GM19099 (cell line): Measurements from ENCODE around the gene RBMS1.

ENCODE experiments used
- POLR2A ChIP-seq: IDR thresholded peaks from 3 replicates; pipeline ENCODE4 v1.6.1; 2011; ENCODE audit warnings: low read depth; ENCODE audit not compliant: insufficient read length; ENCODE audit errors: extremely low read depth

Gene RBMS1

GRCh38 chr2:160241251-160242137 is 252.1 kb downstream of the RBMS1 start:
- TF ChIP-seq POLR2A: no peak

DNA sequence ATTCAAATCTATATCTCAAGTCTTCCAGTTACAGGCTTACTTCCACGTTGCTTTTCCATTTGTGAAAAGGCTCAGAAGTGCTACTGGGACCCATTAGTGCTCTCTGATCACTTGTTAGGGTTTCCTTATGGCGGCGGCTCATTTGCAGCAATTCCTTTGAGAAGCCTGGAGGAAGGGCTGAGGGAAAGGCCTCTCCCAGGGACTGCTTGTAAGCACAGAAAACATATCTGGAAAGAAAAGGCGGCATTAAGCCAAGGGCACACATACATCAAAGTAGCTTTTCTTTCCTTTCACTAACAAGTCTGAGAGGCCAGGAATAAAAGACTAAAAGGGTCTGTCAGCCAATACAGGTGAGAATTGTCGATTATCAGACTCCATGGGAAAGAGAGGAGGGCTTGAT is 254.2 kb downstream of the RBMS1 start:
- TF ChIP-seq POLR2A: no peak

GRCh38 chr2:160238392-160238791 is 255.2 kb downstream of the RBMS1 start:
- no peak for TF ChIP-seq POLR2A

GRCh38 chr2:160232905-160233475 is 260.6 kb downstream of the RBMS1 start:
- no peak for TF ChIP-seq POLR2A

GRCh38 chr2:160229591-160229990 is 264.0 kb downstream of the RBMS1 start:
- TF ChIP-seq POLR2A: no peak

DNA sequence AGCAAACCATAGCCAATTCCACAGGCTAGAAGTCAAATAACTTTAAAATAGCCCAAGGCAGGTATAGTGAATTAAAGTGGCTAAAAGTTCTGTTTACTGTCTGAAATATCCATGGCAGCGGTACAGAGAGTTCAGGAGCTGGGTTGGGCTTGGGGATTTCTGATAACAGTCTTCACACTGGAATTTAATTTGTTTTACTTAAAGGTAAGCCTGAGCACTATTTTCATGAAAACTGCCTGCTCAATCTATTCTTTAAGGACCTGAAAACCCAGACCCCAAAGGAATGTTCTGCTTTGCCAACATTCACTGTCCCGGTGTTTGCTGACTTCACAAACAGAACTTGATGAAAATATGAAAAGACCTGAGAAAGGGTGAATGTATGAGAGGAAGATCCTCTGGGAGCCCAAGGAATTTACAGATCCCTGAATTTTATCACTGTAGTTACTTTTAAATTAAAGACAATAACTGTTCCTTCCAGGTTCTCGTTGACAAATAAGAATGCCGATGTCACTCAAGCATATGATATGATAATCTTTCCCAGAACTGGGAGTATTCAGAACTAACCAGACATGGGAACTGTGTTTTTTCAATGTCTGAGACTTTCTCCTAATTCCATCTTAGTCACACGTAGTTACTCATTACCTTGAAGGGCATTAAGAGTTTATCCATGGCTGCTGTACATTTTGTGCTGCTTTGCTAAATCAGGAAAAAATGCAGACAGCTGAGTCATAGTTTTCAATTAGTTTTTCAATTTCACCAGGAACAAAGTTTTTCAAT is 265.3 kb downstream of the RBMS1 start:
- no peak for TF ChIP-seq POLR2A

GRCh38 chr2:160227293-160227915 is 266.2 kb downstream of the RBMS1 start:
- no peak for TF ChIP-seq POLR2A

DNA sequence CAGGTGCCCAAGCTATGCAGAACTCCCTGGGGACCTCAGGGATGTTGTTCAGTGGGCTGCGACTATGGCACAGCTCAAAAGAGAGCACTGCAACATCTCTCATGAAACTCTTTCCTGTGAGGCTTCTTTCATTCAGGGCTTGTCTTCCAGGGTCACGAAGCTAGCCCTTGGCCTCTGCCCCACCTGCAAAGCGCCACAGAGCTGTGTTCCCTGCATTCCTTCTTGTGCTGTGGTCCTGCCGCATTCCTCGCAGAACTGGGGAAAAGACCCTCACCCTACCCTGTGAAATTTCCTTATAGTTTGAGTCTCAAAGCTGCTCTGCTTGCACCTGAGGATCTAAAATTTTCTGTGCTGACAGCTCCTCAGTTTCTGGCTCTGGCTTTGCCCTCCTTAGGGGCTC is 267.2 kb downstream of the RBMS1 start:
- no peak for TF ChIP-seq POLR2A

GRCh38 chr2:160225722-160226121 is 267.9 kb downstream of the RBMS1 start:
- no peak for TF ChIP-seq POLR2A

DNA sequence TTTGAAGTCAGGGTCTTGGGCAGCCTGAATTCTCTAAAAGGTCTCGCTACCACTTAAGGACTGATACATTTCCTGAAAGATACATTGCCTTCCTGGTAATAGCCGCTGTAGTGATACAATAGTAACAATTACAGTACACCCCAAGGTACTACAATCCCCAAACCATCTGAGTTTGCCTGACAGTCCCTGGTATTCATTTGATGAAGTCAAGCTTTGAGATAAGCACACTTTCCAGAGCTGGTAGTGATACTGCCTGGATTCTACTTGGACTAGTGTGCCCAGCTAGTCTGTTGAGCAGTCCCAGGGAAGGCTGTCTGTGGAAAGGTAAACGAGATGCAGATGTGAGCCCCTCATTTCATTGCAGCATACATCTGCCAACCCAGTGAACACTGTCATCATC is 269.1 kb downstream of the RBMS1 start:
- TF ChIP-seq POLR2A: no peak

GRCh38 chr2:160224060-160224459 is 269.5 kb downstream of the RBMS1 start:
- TF ChIP-seq POLR2A: no peak

GRCh38 chr2:160223560-160223959 is 270.0 kb downstream of the RBMS1 start:
- TF ChIP-seq POLR2A: no peak

- no peak for TF ChIP-seq POLR2A
These were observed 270.9 kb downstream of the RBMS1 start for GRCh38 chr2:160222546-160223283.
